HepG2 (cell line): ENCODE data around the gene CHCHD1. TPM values are rescaled to one million over a fixed set of nuclear protein-coding genes. Genes with fewer than 3 reads are reported as not detected.

Source experiments
- ATAC-seq: fragments of 200-7000 bp; cut with Tn5 transposase; 3 replicates; pipeline ENCODE4 v1.9.1; 2020; ENCODE audit warnings: mild to moderate bottlenecking, moderate library complexity
- BruUV-seq: library from RNA; stranded (reverse); fragments of 400-500 nt; replicated peaks from 2 replicates; lab custom pipeline; 2021; lab: Mats Ljungman, UMichigan
- CTCF ChIA-PET: fragments of 300-600 bp; formaldehyde crosslinking; extraction: SDS; loops from one replicate; lab custom pipeline; 2021; ENCODE audit warnings: low total read pairs, inconsistent platforms, low intra/inter-chr PET ratio; lab: Yijun Ruan, JAX
- POLR2A ChIA-PET: fragments of 350-600 bp; sonication (Branson Sonifier 250); formaldehyde crosslinking; loops from one replicate; lab custom pipeline; 2020; ENCODE audit warnings: antibody characterized with exemption, inconsistent platforms; lab: Yijun Ruan, JAX
- DNase-seq: peaks from one replicate; pipeline ENCODE4 v3.0.0-alpha.2; 2015; ENCODE audit warnings: low spot score
- FAIRE-seq: peaks from 3 replicates; lab custom pipeline; 2011; peaks lifted over from hg19 to GRCh38; lab: Jason Lieb, UNC
- H2AFZ ChIP-seq: one replicate; pipeline ENCODE4 v1.6.1; 2011; ENCODE audit warnings: low read length, inconsistent platforms
- H3K27ac ChIP-seq: fragments of 300-600 bp; 3 replicates; pipeline ENCODE4 v1.8.0; 2011; ENCODE audit warnings: mixed run types, mild to moderate bottlenecking, mixed read lengths, low read length, inconsistent platforms; ENCODE audit not compliant: insufficient read depth; ENCODE audit errors: extremely low read length
- H3K27me3 ChIP-seq, 2 experiments: fragments of 200-600 bp in 1 of 2; 2 replicates in 1 of 2; 3 replicates in 1 of 2; pipeline versions ENCODE4 v1.6.0 to v1.8.0; 2011; ENCODE audit warnings: low read length in 2 of 2, mild to moderate bottlenecking in 2 of 2, moderate library complexity in 2 of 2, inconsistent platforms in 1 of 2; ENCODE audit not compliant: insufficient read depth in 2 of 2, control insufficient read depth in 1 of 2
- H3K36me3 ChIP-seq, 2 experiments: fragments of 200-600 bp in 1 of 2; replicated peaks in 1 of 2; 2 replicates in 1 of 2; 3 replicates in 1 of 2; pipeline versions ENCODE4 v1.5.1 to v1.8.0; 2011; ENCODE audit warnings: low read length in 2 of 2, inconsistent platforms in 1 of 2; ENCODE audit not compliant: insufficient read depth in 2 of 2, control insufficient read depth in 1 of 2
- H3K4me1 ChIP-seq: 2 replicates; pipeline ENCODE4 v1.5.1; 2012; ENCODE audit warnings: low read length, inconsistent platforms; ENCODE audit not compliant: insufficient read depth
- H3K4me2 ChIP-seq: 2 replicates; pipeline ENCODE4 v1.6.0; 2011; ENCODE audit warnings: low read depth, low read length, inconsistent platforms
- H3K4me3 ChIP-seq, 3 experiments: fragments of 200-600 bp in 1 of 3; sonication (generic), shearing (Covaris generic) in 1 of 3; replicated peaks in 1 of 3; 2 replicates each; pipeline ENCODE4 v1.5.1; 2011 to 2016; ENCODE audit warnings: low read length in 3 of 3, inconsistent platforms in 2 of 3, low read depth in 2 of 3, mild to moderate bottlenecking in 2 of 3, control low read depth in 1 of 3, mixed read lengths in 1 of 3; ENCODE audit not compliant: insufficient read depth in 1 of 3
- H3K79me2 ChIP-seq: one replicate; pipeline ENCODE4 v1.6.1; 2011; ENCODE audit warnings: low read length, inconsistent platforms; ENCODE audit not compliant: insufficient read depth
- H3K9ac ChIP-seq: 2 replicates; pipeline ENCODE4 v1.6.0; 2011; ENCODE audit warnings: mild to moderate bottlenecking, low read depth, low read length, inconsistent platforms; ENCODE audit not compliant: insufficient read depth
- H3K9me3 ChIP-seq: 2 replicates; pipeline ENCODE4 v1.5.1; 2012; ENCODE audit warnings: mild to moderate bottlenecking, low read length
- H4K20me1 ChIP-seq: 2 replicates; pipeline ENCODE4 v1.6.0; 2011; ENCODE audit warnings: inconsistent platforms, mild to moderate bottlenecking, low read length, moderate library complexity; ENCODE audit not compliant: insufficient read depth
- AKAP8 ChIP-seq: sonication (generic); formaldehyde crosslinking; IDR thresholded peaks from 2 replicates; pipeline ENCODE4 v1.5.1; 2020; ENCODE audit warnings: mild to moderate bottlenecking, missing genetic modification reagents
- BHLHE40 ChIP-seq: IDR thresholded peaks from 2 replicates; pipeline ENCODE4 v1.6.1; 2011; ENCODE audit warnings: low read length, improper control_type of control experiment
- CBX1 ChIP-seq: IDR thresholded peaks from one replicate; pipeline ENCODE4 v1.6.1; 2016; ENCODE audit warnings: antibody characterized with exemption, low read depth
- FLYWCH1 ChIP-seq: sonication (generic); formaldehyde crosslinking; IDR thresholded peaks from 2 replicates; pipeline ENCODE4 v1.8.1; 2023; ENCODE audit warnings: mild to moderate bottlenecking, missing genetic modification reagents
- PHB2 ChIP-seq: fragments of 450-650 bp; IDR thresholded peaks from 2 replicates; pipeline ENCODE4 v1.6.1; 2018; ENCODE audit not compliant: partially characterized antibody
- XRCC5 ChIP-seq: fragments of 200-400 bp; formaldehyde crosslinking; optimal IDR thresholded peaks from 2 replicates; pipeline ENCODE3; 2017; ENCODE audit warnings: mild to moderate bottlenecking, low read length
- ZNF530 ChIP-seq: sonication (generic); formaldehyde crosslinking; IDR thresholded peaks from 2 replicates; pipeline ENCODE4 v1.5.0; 2020; ENCODE audit warnings: low read depth, mild to moderate bottlenecking, missing genetic modification reagents
- ZNF629 ChIP-seq: sonication (generic); formaldehyde crosslinking; conservative IDR thresholded peaks from 2 replicates; pipeline ENCODE4 v1.5.0; 2020; ENCODE audit warnings: missing genetic modification reagents
- ZNF674 ChIP-seq: sonication (generic); formaldehyde crosslinking; IDR thresholded peaks from 2 replicates; pipeline ENCODE4 v1.5.0; 2020; ENCODE audit warnings: low read depth, mild to moderate bottlenecking, missing genetic modification reagents
- ZNF747 ChIP-seq: sonication (generic); formaldehyde crosslinking; IDR thresholded peaks from 2 replicates; pipeline ENCODE4 v1.8.1; 2023; ENCODE audit warnings: missing genetic modification reagents, mild to moderate bottlenecking, borderline replicate concordance
- WGBS: methylation state at CpG from one replicate; pipeline ENCODE4 v1.1.6; 2017; ENCODE audit warnings: low lambda C conversion rate; 5-methylcytosine and 5-hydroxymethylcytosine counted together
- in situ Hi-C: cut with HindIII; loops from 2 replicates; pipeline ENCODE4 v1.10.0; 2017; ENCODE audit warnings: low pct_unique_long_range_greater_than_20kb; ENCODE audit not compliant: extremely low pct_ligation_motif_present
- intact Hi-C: fragments of 100-400 bp; cut with micrococcal nuclease; formaldehyde crosslinking; loops from one replicate; pipeline ENCODE4 v1.10.0; 2022; ENCODE audit not compliant: unreplicated experiment
- polyA plus RNA-seq, 8 experiments: library from polyadenylated mRNA; depleted of rRNA in 3 of 8; stranded (reverse) in 7 of 8; unstranded in 1 of 8; fragments of >200 nt; fragmentation: Illumina TruSeq in 4 of 8; extraction: Trizol in 4 of 8; gene quantifications; 2 replicates each; pipeline versions ENCODE4 v1.2.1 to v1.2.3, GENCODE V29; 2011 to 2016; ENCODE audit warnings: low read depth in 4 of 8, missing spikeins in 1 of 8, mixed read lengths in 1 of 8; ENCODE audit not compliant: insufficient read depth in 1 of 8
- total RNA-seq, 5 experiments: library from RNA; depleted of rRNA; stranded (reverse); fragments of >200 nt; fragmentation: Illumina TruSeq; extraction: Trizol; gene quantifications; 2 replicates each; pipeline ENCODE4 v1.2.3, GENCODE V29; 2016; ENCODE audit warnings: low read depth in 1 of 5
- TF ChIP-seq, protein P1 (sequence below): sonication (generic); formaldehyde crosslinking; IDR thresholded peaks from 2 replicates; pipeline ENCODE4 v1.4.0; 2020; ENCODE audit warnings: missing genetic modification reagents, mild to moderate bottlenecking, borderline replicate concordance
- TF ChIP-seq, protein P2 (sequence below): sonication (generic); formaldehyde crosslinking; IDR thresholded peaks from 2 replicates; pipeline ENCODE4 v1.4.0; 2020; ENCODE audit warnings: mild to moderate bottlenecking, missing genetic modification reagents
- TF ChIP-seq, protein P3 (sequence below): sonication (generic); formaldehyde crosslinking; IDR thresholded peaks from 2 replicates; pipeline ENCODE4 v1.5.0; 2020; ENCODE audit warnings: missing genetic modification reagents
- TF ChIP-seq, protein P4 (sequence below): sonication (generic); formaldehyde crosslinking; IDR thresholded peaks from 2 replicates; pipeline ENCODE4 v1.8.1; 2023; ENCODE audit warnings: mild to moderate bottlenecking, missing genetic modification reagents
- TF ChIP-seq, protein P5 (sequence below): sonication (generic); formaldehyde crosslinking; IDR thresholded peaks from 2 replicates; pipeline ENCODE4 v1.9.0; 2021; ENCODE audit warnings: missing genetic modification reagents, borderline replicate concordance

CHCHD1 gene
- total and polyA plus RNA-seq, 2 of the 13 experiments (the other 11 are each of a cell fraction or from before 2014, with no cell fraction given) = 36.9 to 71.2 TPM

DNA sequence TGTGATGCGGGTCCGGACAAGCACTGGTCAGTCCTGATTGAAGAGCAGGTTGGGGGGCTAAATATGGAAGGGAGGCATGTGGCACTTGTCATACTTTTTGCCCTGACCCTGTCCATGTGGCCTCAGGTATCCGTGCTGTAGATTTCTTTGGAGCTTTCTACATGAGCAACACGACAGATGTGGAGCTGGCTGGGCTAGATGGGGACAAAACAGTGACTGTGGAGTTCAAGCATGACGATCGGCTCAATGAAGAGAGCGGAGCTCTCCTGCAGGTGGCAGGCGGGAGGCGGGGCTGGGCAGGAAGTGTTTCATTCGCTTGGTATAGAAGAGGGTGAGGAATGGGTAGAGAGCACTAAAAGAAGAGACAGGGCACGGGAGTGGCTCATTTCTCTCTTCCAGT is 13.0 kb upstream of the CHCHD1 start:
- no peak overlapping the region for H3K9ac ChIP-seq
- H4K20me1 ChIP-seq = no peaks in the 10 kb centered on the region
- no peak for DNase-seq
- no peak overlapping the region for H3K4me2 ChIP-seq
- no peak overlapping the region for H3K4me3 ChIP-seq
- H3K9me3 ChIP-seq = no peaks in the 10 kb centered on the region
- 93% methylated on average over 11 of the region's 11 CpGs for WGBS
- BruUV-seq = no TSS peak
- no peak for ATAC-seq
- H2AFZ ChIP-seq = no peak overlapping the region
- ChIA-PET CTCF (no interaction called here), POLR2A (no interaction called here)
- peaks cover 12% of the 10 kb centered on the region for H3K4me1 ChIP-seq
- in situ Hi-C loops (no loop called here), intact Hi-C loops (no loop called here)
- no peak for FAIRE-seq
- no peak overlapping the region for H3K27ac ChIP-seq
- no peaks in the 10 kb centered on the region; a peak in 1 of 5 replicates for H3K27me3 ChIP-seq
- TF ChIP-seq ZNF530 (CRISPR knock-in tag) (no peak), ZNF674 (CRISPR knock-in tag) (no peak), AKAP8 (CRISPR knock-in tag) (no peak), XRCC5 (no peak), ZNF629 (CRISPR knock-in tag) (no peak), BHLHE40 (no peak), FLYWCH1 (CRISPR knock-in tag) (no peak), PHB2 (no peak), CBX1 (no peak), ZNF747 (no peak)
- TF ChIP-seq, protein P1, sequence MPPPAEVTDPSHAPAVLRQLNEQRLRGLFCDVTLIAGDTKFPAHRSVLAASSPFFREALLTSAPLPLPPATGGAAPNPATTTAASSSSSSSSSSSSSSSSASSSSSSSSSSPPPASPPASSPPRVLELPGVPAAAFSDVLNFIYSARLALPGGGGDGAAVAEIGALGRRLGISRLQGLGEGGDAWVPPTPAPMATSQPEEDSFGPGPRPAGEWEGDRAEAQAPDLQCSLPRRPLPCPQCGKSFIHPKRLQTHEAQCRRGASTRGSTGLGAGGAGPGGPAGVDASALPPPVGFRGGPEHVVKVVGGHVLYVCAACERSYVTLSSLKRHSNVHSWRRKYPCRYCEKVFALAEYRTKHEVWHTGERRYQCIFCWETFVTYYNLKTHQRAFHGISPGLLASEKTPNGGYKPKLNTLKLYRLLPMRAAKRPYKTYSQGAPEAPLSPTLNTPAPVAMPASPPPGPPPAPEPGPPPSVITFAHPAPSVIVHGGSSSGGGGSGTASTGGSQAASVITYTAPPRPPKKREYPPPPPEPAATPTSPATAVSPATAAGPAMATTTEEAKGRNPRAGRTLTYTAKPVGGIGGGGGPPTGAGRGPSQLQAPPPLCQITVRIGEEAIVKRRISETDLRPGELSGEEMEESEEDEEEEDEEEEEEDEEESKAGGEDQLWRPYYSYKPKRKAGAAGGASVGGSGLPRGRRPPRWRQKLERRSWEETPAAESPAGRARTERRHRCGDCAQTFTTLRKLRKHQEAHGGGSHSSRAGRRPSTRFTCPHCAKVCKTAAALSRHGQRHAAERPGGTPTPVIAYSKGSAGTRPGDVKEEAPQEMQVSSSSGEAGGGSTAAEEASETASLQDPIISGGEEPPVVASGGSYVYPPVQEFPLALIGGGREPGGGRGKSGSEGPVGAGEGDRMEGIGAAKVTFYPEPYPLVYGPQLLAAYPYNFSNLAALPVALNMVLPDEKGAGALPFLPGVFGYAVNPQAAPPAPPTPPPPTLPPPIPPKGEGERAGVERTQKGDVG (CRISPR knock-in tag) = no peak
- TF ChIP-seq, protein P2, sequence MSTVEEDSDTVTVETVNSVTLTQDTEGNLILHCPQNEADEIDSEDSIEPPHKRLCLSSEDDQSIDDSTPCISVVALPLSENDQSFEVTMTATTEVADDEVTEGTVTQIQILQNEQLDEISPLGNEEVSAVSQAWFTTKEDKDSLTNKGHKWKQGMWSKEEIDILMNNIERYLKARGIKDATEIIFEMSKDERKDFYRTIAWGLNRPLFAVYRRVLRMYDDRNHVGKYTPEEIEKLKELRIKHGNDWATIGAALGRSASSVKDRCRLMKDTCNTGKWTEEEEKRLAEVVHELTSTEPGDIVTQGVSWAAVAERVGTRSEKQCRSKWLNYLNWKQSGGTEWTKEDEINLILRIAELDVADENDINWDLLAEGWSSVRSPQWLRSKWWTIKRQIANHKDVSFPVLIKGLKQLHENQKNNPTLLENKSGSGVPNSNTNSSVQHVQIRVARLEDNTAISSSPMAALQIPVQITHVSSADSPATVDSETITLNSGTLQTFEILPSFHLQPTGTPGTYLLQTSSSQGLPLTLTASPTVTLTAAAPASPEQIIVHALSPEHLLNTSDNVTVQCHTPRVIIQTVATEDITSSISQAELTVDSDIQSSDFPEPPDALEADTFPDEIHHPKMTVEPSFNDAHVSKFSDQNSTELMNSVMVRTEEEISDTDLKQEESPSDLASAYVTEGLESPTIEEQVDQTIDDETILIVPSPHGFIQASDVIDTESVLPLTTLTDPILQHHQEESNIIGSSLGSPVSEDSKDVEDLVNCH (CRISPR knock-in tag) = no peak
- TF ChIP-seq, protein P3, sequence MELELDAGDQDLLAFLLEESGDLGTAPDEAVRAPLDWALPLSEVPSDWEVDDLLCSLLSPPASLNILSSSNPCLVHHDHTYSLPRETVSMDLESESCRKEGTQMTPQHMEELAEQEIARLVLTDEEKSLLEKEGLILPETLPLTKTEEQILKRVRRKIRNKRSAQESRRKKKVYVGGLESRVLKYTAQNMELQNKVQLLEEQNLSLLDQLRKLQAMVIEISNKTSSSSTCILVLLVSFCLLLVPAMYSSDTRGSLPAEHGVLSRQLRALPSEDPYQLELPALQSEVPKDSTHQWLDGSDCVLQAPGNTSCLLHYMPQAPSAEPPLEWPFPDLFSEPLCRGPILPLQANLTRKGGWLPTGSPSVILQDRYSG (CRISPR knock-in tag) = no peak
- TF ChIP-seq, protein P4, sequence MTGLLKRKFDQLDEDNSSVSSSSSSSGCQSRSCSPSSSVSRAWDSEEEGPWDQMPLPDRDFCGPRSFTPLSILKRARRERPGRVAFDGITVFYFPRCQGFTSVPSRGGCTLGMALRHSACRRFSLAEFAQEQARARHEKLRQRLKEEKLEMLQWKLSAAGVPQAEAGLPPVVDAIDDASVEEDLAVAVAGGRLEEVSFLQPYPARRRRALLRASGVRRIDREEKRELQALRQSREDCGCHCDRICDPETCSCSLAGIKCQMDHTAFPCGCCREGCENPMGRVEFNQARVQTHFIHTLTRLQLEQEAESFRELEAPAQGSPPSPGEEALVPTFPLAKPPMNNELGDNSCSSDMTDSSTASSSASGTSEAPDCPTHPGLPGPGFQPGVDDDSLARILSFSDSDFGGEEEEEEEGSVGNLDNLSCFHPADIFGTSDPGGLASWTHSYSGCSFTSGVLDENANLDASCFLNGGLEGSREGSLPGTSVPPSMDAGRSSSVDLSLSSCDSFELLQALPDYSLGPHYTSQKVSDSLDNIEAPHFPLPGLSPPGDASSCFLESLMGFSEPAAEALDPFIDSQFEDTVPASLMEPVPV = no peak
- TF ChIP-seq, protein P5, sequence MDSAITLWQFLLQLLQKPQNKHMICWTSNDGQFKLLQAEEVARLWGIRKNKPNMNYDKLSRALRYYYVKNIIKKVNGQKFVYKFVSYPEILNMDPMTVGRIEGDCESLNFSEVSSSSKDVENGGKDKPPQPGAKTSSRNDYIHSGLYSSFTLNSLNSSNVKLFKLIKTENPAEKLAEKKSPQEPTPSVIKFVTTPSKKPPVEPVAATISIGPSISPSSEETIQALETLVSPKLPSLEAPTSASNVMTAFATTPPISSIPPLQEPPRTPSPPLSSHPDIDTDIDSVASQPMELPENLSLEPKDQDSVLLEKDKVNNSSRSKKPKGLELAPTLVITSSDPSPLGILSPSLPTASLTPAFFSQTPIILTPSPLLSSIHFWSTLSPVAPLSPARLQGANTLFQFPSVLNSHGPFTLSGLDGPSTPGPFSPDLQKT (CRISPR knock-in tag) = no peak
- peaks cover 11% of the 10 kb centered on the region for H3K79me2 ChIP-seq
- H3K36me3 ChIP-seq = peaks cover 38 to 67% of the 10 kb centered on the region in 2 experiments
